ENCODE measurements around the gene ABHD14A. TPM values are rescaled to one million over a fixed set of nuclear protein-coding genes. Genes with fewer than 3 reads are reported as not detected.
A peak's percentile ranks its signal among the peaks of the same experiment; 100 is the strongest.

The ABHD14A gene
- total RNA-seq, 4 donors from 2014 or later, result 8.7 to 37.9 (median 29.9) TPM

DNA sequence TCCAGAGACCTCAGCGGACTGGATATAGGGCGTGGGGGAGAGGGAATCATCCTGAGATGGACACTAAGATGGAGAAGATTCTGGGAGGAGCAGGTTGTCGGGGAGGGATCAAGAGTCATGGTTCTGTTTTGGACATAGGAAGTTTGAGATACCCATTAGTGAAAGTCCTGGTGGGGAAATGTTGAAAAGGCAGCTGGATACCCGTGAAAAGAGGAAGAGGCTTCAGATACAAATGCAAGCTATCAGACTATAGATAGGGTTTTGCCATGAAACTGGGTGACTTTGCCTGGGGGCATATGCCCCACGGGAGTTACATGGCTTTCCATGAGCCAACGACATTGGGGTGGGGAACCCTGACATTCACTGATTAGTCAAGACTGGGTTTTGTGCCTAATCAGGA is 20.8 kb upstream of the ABHD14A start:
- intact Hi-C loops (cut with DNase I; ENCODE audit: low total_unique reads), result no loop called here
- no peaks in the 10 kb centered on the region for H3K9me3 ChIP-seq
- DNase-seq, result no peak
- no peak overlapping the region for H3K27ac ChIP-seq
- no peaks in the 10 kb centered on the region for H3K27me3 ChIP-seq
- in situ Hi-C loops (cut with MboI; ENCODE audit: low sequenced_read_pairs in 4 of 4), result no loop called here
- peaks cover 0 to 18% of the 10 kb centered on the region in 2 donors for H3K36me3 ChIP-seq
- no peak for ATAC-seq
- peaks cover 10 to 18% of the 10 kb centered on the region in 2 donors for H3K4me1 ChIP-seq
- no peak for TF ChIP-seq POLR2A (IDR thresholded peaks at IDR 0.05)
- TF ChIP-seq, protein P1, sequence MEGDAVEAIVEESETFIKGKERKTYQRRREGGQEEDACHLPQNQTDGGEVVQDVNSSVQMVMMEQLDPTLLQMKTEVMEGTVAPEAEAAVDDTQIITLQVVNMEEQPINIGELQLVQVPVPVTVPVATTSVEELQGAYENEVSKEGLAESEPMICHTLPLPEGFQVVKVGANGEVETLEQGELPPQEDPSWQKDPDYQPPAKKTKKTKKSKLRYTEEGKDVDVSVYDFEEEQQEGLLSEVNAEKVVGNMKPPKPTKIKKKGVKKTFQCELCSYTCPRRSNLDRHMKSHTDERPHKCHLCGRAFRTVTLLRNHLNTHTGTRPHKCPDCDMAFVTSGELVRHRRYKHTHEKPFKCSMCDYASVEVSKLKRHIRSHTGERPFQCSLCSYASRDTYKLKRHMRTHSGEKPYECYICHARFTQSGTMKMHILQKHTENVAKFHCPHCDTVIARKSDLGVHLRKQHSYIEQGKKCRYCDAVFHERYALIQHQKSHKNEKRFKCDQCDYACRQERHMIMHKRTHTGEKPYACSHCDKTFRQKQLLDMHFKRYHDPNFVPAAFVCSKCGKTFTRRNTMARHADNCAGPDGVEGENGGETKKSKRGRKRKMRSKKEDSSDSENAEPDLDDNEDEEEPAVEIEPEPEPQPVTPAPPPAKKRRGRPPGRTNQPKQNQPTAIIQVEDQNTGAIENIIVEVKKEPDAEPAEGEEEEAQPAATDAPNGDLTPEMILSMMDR (IDR thresholded peaks at IDR 0.05 in 4 of 5, conservative IDR thresholded peaks at IDR 0.05 in 1 of 5), result no peak
- no peak overlapping the region for H3K4me3 ChIP-seq

DNA sequence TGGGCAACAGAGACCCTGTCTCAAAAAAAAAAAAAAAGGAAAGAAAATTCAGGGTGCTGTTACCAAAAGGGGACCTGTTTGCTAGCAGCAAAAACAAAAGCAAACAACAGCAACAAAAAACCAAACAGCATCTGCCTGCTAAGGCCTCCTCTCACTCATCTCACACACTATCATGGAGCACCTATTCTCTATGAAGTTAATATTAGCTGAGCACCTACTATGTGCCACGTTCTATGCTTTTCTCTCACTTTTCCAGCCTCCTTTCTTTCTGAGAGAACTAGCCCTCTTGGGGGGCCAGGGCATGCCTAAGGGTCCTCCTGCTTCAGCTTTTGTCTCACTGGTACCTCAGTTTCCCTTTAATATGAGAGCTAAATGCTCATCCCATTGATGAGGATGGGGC is 20.2 kb upstream of the ABHD14A start:
- Histone ChIP-seq H3K27ac (no peak overlapping the region), H3K4me1 (peaks cover 10 to 18% of the 10 kb centered on the region in 2 donors), H3K36me3 (peaks cover 0 to 21% of the 10 kb centered on the region in 2 donors), H3K4me3 (no peak overlapping the region), H3K9me3 (no peaks in the 10 kb centered on the region), H3K27me3 (no peaks in the 10 kb centered on the region)
- TF ChIP-seq POLR2A (IDR thresholded peaks at IDR 0.05), result no peak
- TF ChIP-seq, protein P1 (IDR thresholded peaks at IDR 0.05 in 4 of 5, conservative IDR thresholded peaks at IDR 0.05 in 1 of 5), result no peak
- intact Hi-C loops (cut with DNase I; ENCODE audit: low total_unique reads), result no loop called here
- ATAC-seq (no peak), DNase-seq (no peak)
- in situ Hi-C loops (cut with MboI; ENCODE audit: low sequenced_read_pairs in 4 of 4), result no loop called here

DNA sequence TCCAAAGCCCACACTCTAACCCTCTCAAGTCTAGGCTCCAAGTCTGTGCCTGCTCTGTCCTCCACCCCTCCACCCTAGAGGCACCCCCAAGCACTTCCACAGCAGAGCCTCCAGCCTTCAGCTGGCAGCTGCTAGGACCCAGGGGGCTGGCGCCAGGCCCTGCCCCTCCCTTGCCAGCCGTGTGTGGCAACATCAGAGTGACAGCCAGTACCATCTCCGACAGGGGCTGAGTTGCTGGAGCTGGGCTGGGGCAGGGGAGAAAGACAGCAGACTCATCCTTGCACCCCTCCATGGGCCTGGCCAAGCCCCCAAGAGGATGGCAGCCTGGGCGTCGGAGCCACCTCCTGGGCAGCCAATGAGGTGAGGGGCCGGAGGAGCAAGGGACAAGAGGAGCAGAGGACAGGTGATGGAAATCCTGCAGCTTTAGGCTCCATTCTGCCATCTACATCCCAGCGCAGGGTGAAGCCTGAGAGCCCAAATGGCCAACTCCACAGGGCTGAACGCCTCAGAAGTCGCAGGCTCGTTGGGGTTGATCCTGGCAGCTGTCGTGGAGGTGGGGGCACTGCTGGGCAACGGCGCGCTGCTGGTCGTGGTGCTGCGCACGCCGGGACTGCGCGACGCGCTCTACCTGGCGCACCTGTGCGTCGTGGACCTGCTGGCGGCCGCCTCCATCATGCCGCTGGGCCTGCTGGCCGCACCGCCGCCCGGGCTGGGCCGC is 19.5 kb upstream of the ABHD14A start, which contains the start of gene GPR62:
Gene GPR62, plus strand, starts transcription at position 207 of the 718 bp plus-strand sequence. Its CDS starts 272 bp downstream, at position 479.
- peak within 1 kb of the TSS; percentile 67 to 85 (median 84) for H3K27ac ChIP-seq
- intact Hi-C loops (cut with DNase I; ENCODE audit: low total_unique reads) (no loop called here), in situ Hi-C loops (cut with MboI; ENCODE audit: low sequenced_read_pairs in 4 of 4) (no loop called here)
- ATAC-seq (peak; percentile 14 to 55), DNase-seq (peak in 1 of 2 donors; percentile 69)
- peaks cover 0 to 27% of the 10 kb centered on the region in 2 donors for H3K36me3 ChIP-seq
- H3K27me3 ChIP-seq, result no peaks in the 10 kb centered on the region
- TF ChIP-seq POLR2A (IDR thresholded peaks at IDR 0.05), result no peak
- TF ChIP-seq, protein P1 (IDR thresholded peaks at IDR 0.05 in 4 of 5, conservative IDR thresholded peaks at IDR 0.05 in 1 of 5), result no peak
- no peaks in the 10 kb centered on the region for H3K9me3 ChIP-seq
- H3K4me3 ChIP-seq, result peak within 1 kb of the TSS; percentile 33 to 61 (median 48)
- H3K4me1 ChIP-seq, result peaks cover 10 to 18% of the 10 kb centered on the region in 2 donors

DNA sequence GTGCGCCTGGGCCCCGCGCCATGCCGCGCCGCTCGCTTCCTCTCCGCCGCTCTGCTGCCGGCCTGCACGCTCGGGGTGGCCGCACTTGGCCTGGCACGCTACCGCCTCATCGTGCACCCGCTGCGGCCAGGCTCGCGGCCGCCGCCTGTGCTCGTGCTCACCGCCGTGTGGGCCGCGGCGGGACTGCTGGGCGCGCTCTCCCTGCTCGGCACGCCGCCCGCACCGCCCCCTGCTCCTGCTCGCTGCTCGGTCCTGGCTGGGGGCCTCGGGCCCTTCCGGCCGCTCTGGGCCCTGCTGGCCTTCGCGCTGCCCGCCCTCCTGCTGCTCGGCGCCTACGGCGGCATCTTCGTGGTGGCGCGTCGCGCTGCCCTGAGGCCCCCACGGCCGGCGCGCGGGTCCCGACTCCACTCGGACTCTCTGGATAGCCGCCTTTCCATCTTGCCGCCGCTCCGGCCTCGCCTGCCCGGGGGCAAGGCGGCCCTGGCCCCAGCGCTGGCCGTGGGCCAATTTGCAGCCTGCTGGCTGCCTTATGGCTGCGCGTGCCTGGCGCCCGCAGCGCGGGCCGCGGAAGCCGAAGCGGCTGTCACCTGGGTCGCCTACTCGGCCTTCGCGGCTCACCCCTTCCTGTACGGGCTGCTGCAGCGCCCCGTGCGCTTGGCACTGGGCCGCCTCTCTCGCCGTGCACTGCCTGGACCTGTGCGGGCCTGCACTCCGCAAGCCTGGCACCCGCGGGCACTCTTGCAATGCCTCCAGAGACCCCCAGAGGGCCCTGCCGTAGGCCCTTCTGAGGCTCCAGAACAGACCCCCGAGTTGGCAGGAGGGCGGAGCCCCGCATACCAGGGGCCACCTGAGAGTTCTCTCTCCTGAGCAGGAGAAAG is 18.7 kb upstream of the ABHD14A start:
- Histone ChIP-seq H3K27me3 (no peaks in the 10 kb centered on the region), H3K27ac (peak overlapping the region; percentile 67 to 85 (median 84)), H3K4me1 (peaks cover 10 to 24% of the 10 kb centered on the region in 2 donors), H3K4me3 (peak overlapping the region; percentile 33 to 61 (median 48)), H3K36me3 (peaks cover 0 to 33% of the 10 kb centered on the region in 2 donors), H3K9me3 (no peaks in the 10 kb centered on the region)
- in situ Hi-C loops (cut with MboI; ENCODE audit: low sequenced_read_pairs in 4 of 4), result no loop called here
- ATAC-seq, result peak; percentile 75
- TF ChIP-seq, protein P1 (IDR thresholded peaks at IDR 0.05 in 4 of 5, conservative IDR thresholded peaks at IDR 0.05 in 1 of 5), result peak; percentile 43 to 74 (median 58)
- TF ChIP-seq POLR2A (IDR thresholded peaks at IDR 0.05), result no peak
- DNase-seq, result peak in 1 of 2 donors; percentile 73
- intact Hi-C loops (cut with DNase I; ENCODE audit: low total_unique reads), result loop anchor here (1.0 kb wide), 1 partner anchor 14 kb away; the partner anchor contains the start of gene PARP3
